ENCODE results near the gene NEK9.

The NEK9 gene

DNA sequence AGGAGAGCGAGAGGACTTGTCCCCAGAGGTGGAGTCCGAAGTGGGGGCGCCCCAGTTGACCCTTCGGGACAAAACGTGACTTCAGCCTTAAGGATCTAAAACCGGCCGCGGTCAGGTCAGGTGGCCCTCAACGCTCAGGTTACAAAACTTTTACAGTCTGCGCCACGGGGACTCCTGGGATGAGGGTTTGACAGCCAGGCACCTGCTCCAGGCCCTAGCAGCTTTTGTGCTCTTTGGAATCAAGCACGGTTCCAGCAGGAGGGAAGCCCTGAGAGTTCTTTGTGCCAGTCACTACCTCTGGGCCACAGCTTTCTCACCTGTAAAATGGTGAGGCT is 57.1 kb downstream of the NEK9 start:
- no peak for TF ChIP-seq GATA3 (IDR thresholded peaks at IDR 0.05; ENCODE audit: low read depth, low read length)
- no peak for TF ChIP-seq GATA2 (IDR thresholded peaks at IDR 0.05; ENCODE audit: low read depth, low read length)

DNA sequence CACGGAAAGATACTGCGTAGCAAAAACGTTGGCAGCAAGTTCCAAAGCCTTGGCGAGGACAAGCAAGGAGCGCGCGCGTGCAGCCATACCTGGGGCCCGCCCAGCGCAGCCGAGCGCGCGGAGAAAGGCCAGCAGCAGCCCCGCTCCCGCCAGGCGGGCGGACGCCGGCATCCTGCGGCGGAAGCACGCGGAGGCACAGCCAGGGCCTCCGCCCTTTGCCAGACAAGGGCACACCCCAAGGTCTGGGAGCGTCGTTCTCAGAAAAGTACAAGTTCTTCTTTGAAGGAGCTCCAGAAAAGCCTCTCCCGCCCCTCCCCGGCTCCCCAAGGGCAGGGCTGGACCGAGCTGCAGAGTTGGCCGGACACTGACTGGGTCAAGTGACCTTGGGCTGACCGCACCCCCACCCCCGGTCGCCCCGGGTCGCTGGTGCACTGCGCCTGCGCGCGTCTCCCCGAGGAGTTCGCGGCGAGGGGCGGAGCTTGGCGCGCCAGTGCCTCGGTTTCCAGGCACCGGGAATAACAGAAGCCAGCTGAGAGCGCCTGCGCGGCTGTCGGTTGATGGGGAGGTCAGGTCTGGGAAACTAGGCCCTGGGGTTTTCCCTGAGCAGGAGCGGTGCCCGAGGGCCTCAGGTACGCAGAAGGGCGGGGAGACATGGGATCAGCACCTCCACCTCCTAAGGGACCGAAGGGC is 57.6 kb downstream of the NEK9 start, which contains the start of gene ZC2HC1C:
Gene ZC2HC1C, plus strand, starts transcription at position 521 of the 690 bp plus-strand sequence. CDS start 933 bp downstream, outside the sequence.
- TF ChIP-seq GATA3 (IDR thresholded peaks at IDR 0.05; ENCODE audit: low read depth, low read length) (no peak), GATA2 (IDR thresholded peaks at IDR 0.05; ENCODE audit: low read depth, low read length) (no peak)

DNA sequence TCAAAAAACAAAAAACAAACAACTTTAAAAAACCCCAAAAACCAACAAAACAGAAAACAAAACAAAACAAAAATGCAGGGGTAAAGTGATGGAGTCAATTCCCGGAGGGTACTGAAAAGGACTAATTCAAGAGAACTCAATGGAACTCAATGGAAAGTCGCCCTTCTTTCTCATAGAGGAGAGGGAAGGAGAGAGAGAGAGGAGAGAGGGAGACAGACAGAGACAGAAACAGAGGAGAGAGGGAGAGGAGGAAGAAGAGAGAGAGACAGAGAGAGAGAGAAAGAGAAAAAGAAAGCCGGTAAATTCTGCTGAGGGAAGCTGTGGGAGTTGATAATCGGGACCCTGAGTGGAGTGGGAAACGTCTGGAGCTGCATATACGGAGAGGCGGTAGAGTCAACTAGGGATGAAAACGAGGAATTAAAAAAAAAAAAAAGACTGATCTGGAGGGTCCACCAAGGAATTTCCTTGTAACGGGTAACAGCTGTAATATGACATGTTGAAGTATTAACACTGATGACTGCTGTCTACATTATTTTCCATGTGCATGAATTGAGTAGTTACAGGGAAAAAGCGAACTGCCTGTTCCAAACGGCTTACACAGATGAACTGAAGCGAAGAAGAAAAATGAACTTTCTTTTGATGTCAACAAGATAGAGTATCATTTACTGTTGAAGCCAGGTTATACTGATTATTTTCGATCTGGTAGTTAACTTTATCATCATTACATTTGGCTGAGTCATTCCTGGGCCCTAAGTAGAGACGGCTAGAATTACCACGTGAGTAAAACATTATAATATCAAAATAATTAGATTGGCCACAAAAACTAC is 58.3 kb downstream of the NEK9 start:
- TF ChIP-seq GATA2 (IDR thresholded peaks at IDR 0.05; ENCODE audit: low read depth, low read length) (no peak), GATA3 (IDR thresholded peaks at IDR 0.05; ENCODE audit: low read depth, low read length) (no peak)

DNA sequence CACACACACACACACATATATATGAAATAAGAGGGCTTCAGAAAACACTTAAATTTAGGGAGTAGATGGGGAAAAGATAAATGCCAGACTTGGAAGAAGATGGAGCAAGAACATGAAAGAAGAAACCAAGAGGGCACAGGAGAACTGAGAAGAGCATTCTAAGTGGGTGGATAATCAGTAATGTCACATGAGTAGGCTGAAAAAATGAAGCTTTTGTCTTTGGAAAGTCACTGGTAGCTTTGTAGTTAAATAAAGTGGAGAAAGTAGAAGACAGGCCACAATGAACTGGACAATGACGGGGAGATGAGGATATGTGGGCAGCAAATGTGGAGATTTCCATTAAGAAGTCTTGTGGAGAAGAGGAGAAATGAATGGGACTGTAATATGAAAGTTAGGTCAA is 59.6 kb downstream of the NEK9 start:
- TF ChIP-seq GATA2 (IDR thresholded peaks at IDR 0.05; ENCODE audit: low read depth, low read length), result no peak
- TF ChIP-seq GATA3 (IDR thresholded peaks at IDR 0.05; ENCODE audit: low read depth, low read length), result no peak

DNA sequence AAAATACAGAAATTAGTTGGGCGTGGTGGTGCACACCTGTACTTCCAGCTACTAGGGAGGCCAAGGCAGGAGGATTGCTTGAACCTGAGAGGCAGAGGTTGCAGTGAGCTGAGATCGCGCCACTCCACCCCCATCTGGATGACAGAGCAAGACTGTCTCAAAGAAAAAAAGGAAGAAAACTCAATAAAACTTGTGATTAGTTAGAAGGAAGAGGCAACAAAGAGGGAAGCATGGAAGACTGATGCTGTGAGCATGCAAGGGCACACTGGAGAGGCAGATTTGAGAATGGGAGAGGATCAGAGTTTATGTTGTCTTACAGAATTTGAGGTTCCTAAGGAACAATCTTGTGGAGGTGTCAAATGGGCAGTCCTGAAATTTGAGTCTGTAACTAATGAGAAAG is 60.2 kb downstream of the NEK9 start:
- no peak for TF ChIP-seq GATA2 (IDR thresholded peaks at IDR 0.05; ENCODE audit: low read depth, low read length)
- no peak for TF ChIP-seq GATA3 (IDR thresholded peaks at IDR 0.05; ENCODE audit: low read depth, low read length)

DNA sequence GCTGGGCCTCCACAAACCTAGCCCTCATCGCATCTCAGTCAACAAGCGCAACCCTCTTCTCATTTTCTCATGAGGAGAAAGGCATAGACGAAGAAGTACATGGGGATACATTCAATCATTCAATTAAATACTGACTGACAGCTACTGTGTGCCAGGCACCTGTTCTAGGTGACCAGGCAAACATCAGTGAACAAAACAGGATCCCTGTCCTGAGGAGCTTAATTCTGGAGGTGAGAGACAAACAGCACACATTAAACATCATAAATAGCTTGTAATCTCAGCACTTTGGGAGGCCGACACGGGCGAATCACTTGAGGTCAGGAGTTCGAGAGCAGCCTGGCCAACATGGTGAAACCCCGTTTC is 62.7 kb downstream of the NEK9 start:
- TF ChIP-seq GATA2 (IDR thresholded peaks at IDR 0.05; ENCODE audit: low read depth, low read length) (no peak), GATA3 (IDR thresholded peaks at IDR 0.05; ENCODE audit: low read depth, low read length) (no peak)

DNA sequence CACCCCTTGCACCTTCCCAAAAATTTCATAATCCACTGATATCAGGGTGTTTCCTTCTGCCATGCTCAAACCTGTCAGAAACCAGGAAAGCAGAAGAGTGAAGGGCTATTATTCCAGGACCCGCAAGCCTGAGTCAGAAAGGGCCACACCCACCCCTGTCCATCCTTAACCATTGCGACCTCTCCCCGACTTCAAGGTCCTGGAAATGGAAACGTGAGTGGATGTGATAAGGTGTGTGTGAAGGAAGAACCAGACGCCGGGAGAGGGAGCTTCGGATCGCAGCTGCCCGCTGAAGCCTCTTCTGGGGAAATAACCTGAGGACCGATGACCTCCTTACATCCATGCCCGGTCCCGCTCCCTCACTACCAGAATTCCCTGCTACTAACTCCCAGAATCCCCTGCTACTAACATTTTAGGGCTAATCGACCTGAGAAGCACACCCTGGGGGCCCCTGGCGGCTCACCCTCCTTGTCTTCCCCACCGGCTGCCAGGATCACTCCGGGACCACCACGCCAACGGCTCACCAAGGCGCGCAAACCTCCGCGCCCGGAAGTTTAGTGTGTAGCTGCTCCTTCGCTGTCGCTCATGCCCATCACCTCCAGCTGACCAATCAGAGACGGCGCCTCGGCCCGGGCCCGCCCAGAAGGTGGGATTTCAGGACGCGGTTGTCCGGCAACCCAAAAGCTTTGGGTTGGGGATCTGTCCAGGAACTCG is 63.2 kb downstream of the NEK9 start, which contains the start of gene ACYP1:
Gene ACYP1, minus strand, starts transcription at position 534 of the 714 bp plus-strand sequence. Its CDS starts 471 bp downstream, at position 63.
- no peak for TF ChIP-seq GATA3 (IDR thresholded peaks at IDR 0.05; ENCODE audit: low read depth, low read length)

DNA sequence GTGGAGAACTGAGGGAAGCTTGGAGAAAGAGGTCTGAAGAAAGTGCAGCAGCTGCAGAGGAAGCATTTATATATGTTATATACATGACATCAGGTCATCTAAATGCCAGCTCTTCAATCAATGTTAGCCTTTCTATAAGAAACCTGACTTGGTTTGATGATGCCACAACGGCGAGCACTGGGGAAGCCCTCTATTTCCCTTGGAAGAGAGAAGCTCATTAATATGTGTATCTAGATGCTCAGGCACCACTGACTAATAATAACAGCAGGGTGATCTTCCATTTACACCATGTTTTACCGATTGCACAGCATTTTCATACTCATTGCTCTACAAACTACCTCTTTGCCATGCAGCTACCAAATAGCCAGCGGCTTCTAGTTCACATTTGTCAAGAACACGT is 63.8 kb downstream of the NEK9 start:
- no peak for TF ChIP-seq GATA3 (IDR thresholded peaks at IDR 0.05; ENCODE audit: low read depth, low read length)
- TF ChIP-seq GATA2 (IDR thresholded peaks at IDR 0.05; ENCODE audit: low read depth, low read length), result no peak

DNA sequence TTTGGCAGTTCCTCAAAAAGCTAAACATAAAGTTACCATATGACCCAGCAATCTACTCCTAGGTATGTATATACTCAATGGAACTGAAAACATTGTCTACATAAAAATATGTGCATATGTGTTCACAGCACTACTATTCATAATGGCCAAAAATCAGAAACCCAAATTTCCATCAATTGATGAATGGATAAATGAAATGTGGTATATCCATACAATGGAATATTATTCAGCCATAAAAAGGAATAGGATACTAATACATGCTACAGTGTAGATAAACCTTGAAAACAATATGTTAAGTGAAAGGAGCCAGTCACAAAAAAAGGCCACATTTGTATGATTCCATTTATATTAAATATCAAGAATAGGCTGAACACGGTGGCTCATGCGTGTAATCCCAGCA is 66.4 kb downstream of the NEK9 start:
- TF ChIP-seq GATA3 (IDR thresholded peaks at IDR 0.05; ENCODE audit: low read depth, low read length) (no peak), GATA2 (IDR thresholded peaks at IDR 0.05; ENCODE audit: low read depth, low read length) (no peak)

DNA sequence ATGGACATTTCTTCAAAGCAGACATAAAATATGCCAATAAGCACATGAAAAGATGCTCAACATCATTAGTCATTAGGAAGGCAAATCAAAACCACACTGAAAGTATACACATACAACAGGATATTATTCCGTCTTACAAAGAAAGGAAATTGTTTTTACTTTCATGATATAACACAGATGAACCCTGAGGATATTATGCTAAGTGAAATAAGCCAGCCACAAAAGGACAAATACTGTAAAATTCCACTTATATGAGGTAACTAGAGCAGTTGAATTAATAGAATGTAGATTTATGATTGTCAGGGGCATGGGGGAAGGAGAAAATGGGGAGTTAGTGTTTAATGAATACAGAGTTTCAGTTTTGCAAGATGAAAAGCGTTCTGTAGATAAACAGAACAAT is 67.2 kb downstream of the NEK9 start:
- TF ChIP-seq GATA2 (IDR thresholded peaks at IDR 0.05; ENCODE audit: low read depth, low read length), result no peak

DNA sequence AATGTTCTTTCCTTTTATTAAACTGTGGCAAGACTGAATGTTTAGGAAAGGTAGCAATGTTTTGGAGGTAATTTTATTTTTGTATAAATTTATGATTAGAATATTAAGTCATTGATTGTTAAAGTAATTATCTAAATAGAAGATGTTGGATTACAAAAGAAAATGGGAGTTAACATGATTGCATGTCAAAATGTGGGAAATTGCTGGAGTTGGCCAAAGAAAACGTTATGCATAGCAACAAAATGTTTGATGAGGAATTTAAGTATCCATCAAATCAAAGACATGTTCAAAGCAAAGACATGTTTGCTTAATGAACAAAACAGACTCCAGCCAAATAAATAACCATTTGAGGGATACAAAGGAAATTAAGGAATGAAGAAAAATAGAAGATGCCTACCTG is 72.4 kb downstream of the NEK9 start:
- TF ChIP-seq GATA2 (IDR thresholded peaks at IDR 0.05; ENCODE audit: low read depth, low read length), result no peak
- no peak for TF ChIP-seq GATA3 (IDR thresholded peaks at IDR 0.05; ENCODE audit: low read depth, low read length)

DNA sequence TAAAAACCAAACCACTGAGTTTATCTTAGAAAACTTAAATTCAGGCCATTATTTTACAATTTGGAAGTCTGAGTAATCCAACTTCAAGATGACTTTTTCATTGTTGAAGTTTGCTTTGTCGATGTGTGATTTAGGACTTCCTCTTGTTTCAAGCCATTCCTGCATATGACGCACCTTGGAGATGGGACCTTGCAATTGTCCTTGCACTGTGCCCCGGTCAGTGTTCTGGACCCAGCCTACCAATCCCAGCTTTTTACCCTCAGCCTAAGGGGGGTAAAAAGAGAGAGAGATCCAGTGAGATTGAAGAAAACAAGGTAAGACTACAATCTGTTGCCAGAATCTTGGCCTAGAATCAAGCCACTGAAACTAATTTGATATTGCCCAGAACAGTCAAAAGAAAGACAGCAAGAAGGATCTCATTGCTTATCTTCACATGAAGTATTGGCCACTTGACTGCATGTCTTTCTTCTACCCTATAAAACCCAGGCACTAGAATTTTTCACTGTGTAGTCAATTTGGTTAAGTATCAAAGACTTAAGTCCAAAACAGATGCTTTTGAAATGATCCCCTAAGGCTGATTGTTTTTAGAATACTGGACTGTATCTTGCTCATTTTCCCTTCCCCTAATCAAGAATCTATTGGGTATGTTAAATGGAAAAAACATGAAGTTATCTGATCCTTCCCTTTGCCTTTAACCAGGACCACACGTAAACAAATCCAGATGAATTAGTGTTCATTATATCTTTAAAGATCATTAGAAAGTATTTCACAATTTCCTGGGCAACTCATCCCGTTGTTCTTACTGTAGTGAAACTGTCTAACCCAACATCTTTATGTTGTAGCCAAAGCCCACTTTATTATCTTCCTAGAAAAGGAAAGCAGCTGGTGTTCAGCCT is 73.2 kb downstream of the NEK9 start:
- TF ChIP-seq GATA3 (IDR thresholded peaks at IDR 0.05; ENCODE audit: low read depth, low read length) (no peak; the same call in 1 of the 2 replicates), GATA2 (IDR thresholded peaks at IDR 0.05; ENCODE audit: low read depth, low read length) (no peak; the same call in 1 of the 2 replicates)

DNA sequence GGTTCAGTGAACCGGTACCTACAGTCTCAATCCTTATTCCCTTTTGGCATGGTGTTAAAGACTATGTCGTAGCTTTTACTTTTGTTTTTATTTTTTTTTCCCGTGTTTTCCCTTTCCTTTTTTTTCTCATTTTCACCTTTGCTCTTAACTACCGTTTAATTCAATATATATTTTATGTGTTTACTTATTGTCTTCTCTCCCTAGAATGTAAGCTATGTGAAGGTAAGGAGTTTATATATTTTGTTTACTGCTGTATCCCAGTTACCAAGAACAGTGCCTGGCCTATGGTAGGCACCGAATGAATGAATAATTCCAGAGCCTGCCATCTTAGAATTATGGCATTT is 75.3 kb downstream of the NEK9 start:
- TF ChIP-seq GATA2 (IDR thresholded peaks at IDR 0.05; ENCODE audit: low read depth, low read length) (no peak), GATA3 (IDR thresholded peaks at IDR 0.05; ENCODE audit: low read depth, low read length) (no peak)

Data from SH-SY5Y (cell line).